ENCODE data around the gene RET.

Gene RET

GRCh38 chr10:43064331-43065075, 12.4 kb upstream of the RET start:
- no peak for DNase-seq

- DNase-seq, result no peak
Observed at GRCh38 chr10:43065234-43065633, 11.6 kb upstream of the RET start.

- no peak for DNase-seq
Observed at GRCh38 chr10:43065761-43066160, 11.1 kb upstream of the RET start.

DNA sequence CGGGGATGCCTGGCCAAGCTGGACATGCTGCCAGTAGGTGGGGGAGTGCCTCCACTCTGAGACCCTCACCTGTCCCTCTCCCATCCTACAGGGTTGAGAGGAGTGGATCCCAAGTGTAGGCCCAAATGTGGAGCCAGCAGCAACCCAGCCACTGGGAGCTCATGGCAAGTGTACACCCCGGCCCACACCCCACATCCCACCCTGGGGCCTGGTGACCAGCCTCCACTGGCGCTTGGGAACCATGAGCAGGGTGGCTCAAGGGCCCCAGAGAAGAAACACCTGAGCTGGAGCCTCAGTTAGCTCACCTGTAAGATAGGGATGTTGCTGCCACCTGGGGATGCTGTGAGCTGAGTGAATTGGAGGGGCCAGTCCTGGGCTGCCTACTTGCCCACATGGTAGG, 10.4 kb upstream of the RET start:
- no peak for DNase-seq

DNA sequence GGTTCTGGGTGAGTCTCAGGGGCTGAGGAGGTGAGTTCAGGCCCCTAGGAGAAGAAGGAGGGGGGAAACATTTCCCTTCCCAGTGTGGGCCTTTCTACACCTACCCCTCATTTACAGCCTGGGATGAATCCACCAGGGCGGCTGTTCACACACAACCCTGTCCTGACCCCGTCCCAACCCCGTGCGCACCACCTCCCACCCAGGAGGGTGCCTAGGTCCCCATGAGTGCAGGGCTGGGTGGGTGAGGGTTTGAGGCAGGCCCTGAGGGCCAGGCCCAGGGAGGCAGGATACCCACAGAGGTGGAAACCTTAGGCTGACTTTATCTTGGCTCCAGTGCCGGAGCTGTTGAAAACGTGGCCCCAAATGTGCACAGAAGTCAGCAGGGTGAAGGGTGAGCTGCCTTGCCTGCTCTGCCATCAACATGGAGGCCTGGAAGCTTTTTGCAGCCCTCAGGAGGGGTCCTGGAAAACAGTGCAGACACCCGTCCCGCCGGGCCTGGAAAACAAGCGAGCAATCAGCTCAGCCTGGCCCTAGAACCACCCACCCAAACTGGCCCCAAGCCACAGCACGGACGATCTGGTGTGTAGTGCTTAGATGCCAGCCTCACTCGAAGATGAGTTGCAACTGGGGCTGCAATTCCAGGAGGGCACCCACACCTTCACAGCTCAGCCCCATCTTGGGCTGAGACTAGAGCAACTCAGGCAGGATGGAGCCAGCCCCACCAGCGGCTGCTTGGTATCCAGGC, 9.3 kb upstream of the RET start:
- DNase-seq, result no peak

DNA sequence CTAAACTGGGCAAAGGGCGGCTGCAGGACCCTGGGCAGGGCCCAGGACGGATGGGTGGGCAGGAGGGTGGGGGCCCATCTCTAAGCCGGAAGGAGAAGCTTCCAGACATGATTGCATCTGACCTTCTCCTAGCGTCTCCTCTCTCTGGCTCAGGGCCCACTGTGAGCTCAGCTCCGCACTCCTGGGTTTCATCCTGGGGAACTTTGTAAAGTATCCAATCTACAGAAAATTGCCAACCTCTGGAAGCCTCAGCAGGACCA, 8.8 kb upstream of the RET start:
- no peak for DNase-seq

DNA sequence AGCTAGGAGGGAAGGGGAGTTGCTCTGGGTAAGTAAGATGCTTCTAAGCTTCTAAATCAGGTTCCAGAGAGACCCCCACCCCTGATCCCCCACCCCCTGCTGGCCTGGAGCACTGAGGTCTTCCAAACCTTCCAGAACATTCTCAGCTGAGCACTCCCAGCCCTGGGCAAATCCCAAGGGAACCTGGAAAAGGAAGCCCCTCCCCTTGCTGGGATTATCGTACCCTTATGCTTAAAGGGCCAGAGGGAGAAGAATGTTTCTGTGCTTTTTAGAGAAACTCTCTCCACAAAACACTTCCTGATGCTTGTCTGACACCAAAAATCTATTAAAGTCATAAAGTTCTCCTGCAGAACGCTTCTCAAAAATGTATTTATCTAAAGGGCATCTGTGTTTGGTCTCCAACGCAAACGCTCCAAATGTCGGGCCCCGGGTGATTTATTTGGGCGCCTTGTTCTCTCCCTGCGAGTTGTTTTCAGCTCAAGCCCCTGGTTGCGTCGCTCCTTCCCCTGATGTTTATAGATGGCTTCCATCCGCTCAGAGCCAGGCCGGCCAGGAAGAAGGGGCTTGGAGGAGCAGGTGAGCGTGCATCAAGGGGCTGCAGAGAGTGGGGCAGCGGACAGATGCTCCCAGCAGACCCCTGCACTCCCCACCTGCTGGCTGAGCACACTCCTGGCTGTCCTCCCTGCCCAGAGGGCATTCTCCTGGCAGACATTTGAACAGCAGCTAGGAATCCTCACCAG, 8.2 kb upstream of the RET start:
- no peak for DNase-seq

DNA sequence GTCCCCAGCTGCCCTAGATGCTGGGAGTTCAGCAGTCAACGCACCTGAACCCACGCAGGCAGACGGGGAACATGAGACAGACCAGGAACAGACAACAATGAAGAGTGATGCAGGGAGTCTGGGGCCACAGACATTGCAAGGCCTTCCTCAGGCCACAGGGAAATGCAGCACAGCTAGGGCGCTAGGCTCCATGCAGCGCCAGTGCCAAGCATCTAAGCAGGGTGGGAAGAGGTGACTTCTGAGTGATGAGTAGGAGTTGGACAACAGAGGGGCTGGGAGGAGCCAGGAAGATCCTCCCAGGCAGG, 7.7 kb upstream of the RET start:
- no peak for DNase-seq

DNA sequence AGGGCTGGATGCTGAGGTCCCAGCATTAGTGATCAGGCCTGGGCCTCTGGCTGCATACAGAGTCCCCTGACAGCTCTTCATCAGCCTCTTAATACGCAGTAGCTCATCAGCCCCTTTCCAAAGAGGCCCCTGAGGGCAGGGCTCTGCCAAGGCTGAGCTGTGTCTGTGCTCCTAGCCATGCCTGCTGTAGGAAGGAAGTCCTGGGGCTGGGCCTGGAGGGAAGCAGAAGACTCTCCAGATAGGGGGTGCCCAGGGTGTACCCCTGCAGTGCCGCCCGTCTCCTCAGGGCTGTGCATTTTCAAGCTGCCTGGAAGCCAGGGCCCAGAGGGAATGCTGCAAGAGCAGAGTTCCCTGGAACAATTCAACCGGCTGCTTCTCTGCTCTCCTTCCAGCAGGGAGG, 7.3 kb upstream of the RET start:
- no peak for DNase-seq

DNA sequence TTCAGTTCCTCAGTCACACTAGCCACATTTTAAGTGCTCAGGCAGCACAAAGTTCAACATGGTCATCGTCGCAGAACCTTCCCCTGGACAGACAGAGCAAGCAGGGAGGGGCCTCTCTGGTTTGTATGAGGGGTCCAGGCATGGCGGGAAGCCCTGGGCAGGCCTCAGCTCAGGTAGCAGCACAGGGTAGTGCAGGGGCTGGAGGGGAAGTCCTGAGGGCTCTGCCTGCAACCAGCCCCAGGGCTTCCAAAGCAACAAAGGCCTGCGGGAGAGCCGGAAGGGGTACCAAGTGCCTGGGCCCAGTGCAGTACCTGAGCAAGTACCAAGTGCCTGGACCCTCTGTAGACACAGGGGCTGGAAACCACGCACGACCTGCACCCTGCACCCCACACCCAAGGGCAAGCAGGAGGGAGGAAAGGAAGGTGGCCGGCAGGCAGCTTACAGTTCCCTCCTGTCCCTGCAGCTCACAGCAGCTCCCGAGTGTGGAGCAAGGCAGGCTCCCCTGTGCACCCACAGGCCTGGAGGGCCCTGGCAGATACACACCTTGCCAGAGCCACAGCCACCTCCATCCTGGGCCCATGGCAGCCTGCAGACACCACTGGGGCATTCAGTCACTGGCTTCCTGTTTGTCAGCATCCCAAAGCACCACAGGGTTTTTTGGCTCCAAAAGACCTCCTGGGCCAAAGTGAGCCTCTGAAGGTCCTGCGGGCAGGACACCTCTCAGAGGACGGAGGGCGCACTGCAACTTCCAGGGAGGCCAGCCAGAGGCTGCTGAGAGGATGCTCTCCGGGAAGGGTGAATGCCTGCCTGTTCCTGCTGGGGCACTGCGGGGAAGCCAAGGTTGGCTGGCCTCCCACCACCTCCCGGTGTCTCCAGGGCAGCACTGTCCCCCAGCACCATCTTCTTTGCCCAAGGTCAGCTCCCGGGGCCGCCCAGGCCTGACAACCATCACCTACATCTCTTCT, 6.5 kb upstream of the RET start:
- no peak for DNase-seq

GRCh38 chr10:43071865-43072650, 4.8 kb upstream of the RET start:
- no peak for DNase-seq

- no peak for DNase-seq
Observed at GRCh38 chr10:43073191-43073590, 3.7 kb upstream of the RET start.

DNA sequence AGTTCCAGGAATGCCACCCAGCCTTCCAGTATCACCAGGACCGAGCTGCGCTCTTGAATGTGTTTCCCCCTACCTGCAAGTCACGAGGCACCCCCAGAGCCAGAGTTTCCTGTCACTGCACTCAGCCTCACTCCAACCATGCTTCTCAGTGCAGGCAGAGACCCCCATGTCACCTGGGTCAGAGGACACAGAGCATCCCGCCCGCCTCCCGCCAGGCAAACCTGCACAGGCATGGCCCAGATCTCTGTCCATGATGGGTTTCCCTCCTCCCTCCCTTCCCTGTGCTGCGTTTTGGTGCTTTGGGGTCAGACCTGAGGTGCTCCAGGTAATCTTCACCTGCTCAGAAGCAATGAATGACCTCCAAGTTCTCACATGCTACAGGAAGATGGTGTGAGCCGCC, 3.1 kb upstream of the RET start:
- DNase-seq, result no peak

- no peak for DNase-seq
Observed at GRCh38 chr10:43074409-43074808, 2.5 kb upstream of the RET start.

DNA sequence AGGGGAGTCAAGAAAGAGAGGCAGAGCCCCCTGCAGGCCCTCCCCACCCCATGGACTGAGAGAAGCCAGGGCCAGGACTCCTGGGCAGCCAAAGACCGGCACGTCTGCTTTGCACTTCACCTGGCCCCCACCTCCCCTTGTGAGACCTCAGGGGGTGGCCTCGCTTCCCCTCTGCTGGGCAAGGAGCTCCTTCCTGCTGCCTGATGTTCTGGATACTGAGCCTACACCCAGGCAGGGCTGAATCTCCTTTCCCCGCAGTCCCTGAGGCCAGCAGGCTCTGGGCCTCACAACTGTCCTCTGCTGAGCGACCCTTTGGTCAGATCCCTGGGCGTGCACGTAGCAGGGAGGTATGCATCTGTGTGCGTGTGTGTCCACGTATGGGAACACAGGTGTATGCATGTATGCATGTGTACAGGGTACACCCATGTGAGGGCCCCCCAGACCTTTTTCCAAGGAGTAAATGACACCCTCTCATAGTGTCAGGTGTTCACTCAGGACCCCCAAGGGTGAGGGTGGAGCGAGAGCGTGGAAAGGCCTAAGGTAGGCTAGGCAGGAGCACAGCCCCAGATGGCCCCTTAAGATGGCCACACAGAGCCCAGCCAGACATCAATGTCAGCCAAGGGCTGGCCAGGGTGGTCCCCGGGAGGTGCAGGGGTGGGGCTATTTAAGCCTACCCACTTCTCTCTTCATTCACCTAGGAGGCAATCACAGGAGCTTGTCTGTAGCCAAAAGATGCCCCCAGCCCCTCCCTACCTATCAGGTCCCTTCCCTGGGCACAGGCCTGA, 1.9 kb upstream of the RET start:
- no peak for DNase-seq

- no peak for DNase-seq
Observed at GRCh38 chr10:43075612-43076003, 1.3 kb upstream of the RET start.

DNA sequence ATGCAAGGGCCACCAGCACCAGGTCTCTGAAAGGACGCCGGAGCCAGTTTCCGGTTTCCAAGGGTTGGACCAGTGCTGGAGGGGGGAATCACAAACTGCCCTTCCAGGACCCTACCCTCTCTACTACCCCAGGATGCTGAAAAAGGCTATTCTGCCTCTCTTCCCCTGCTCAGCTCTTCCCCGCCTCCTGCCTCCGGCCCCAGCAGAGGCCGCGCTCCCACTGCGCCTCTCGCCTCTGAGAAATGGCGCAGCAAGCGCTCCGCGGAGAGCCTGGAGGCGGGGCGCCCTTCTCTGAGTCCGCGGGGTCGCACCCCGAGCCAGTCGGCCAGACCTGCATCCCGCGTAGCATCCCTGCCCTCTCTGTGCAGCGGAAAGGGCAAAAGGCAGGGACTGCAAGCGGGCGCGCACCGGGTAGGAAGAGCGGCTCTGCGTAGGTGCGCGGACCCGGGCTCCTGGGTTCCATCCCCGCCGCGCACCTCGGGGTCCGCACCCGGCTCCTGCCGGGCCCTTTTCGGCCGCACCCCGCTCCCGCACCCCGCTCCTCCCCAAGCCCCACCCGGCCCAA, 476 bp upstream of the RET start:
- DNase-seq, result no peak

GRCh38 chr10:43077421-43078171, 727 bp downstream of the RET start:
- DNase-seq, result no peak

DNA sequence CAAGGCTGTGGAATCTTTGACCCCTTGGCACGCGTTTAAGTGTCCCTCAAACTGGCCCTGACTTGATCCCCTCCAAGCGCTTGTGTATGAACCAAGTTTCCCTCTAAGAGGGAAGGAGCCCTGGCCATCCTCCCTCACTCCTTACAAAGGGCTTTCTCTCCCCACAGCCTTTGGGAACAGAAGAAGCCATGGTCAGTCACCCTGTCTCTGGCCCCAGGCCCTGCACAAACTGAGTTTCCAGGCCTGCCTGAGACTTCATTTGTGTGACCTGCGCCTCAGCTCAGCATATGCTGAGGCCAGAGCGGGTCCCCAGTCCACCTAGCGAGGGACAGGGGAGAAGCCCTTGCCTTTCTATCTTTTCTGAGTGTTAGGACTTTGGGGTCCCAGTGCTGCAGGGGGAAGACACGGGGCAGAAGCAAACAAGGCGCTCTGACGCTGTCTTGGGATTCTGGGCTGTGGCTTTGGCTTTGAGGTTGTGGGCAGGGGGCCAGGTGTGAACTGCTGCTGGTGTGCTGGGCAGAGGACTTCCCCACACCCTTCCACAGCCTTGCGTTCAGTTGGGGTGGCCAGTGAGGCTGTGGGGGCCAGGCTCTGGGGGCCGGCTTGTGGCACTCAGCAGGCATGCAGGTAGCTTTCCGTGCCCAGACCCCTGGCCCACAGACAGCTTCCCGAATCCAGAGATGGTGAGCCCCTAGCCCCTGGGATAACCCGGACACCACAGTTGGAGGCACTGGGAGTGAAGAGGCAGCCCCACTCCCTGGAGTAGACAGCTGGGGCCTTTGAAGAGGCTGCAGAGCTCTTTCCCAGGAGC, 1.5 kb downstream of the RET start:
- no peak for DNase-seq

DNA sequence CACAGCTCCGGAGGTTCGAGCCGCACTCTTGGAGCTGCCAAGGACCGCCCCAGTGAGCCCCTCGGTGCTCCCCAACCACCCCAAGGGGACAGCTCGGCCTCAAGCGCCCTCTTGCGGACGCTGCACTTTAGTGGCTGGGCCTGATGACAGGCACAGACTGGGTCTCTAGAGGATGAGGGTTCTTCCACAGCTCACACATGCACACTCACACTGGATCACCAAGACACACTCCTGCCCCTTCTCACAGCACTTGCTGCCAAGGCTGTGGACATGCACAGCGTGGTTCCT, 2.1 kb downstream of the RET start:
- no peak for DNase-seq
